K562 (cell line): Measurements from ENCODE around the gene TACR1. TPM values are rescaled to one million over a fixed set of nuclear protein-coding genes. Genes with fewer than 3 reads are reported as not detected.

Experiments used
- ATAC-seq: fragments of 200-7000 bp; cut with Tn5 transposase; 3 replicates; pipeline ENCODE4 v1.9.1; 2020; ENCODE audit warnings: moderate library complexity
- BruUV-seq: library from RNA; stranded (reverse); fragments of 400-500 nt; replicated peaks from 2 replicates; lab custom pipeline; 2021; lab: Mats Ljungman, UMichigan
- CTCF ChIA-PET: fragments of 300-600 bp; formaldehyde crosslinking; extraction: SDS; loops from one replicate; lab custom pipeline; 2021; ENCODE audit warnings: low intra/inter-chr PET ratio; lab: Yijun Ruan, JAX
- POLR2A ChIA-PET: fragments of 300-600, 350-650 bp; sonication (Branson Sonifier 250); formaldehyde crosslinking; extraction: SDS; loops from one replicate; lab custom pipeline; 2021; ENCODE audit warnings: antibody characterized with exemption, inconsistent platforms; lab: Yijun Ruan, JAX
- DNase-seq, 4 experiments: peaks; one replicate each; pipeline versions ENCODE4 v3.0.0 to v3.0.0-alpha.2; 2011 to 2018; ENCODE audit warnings: low spot score in 3 of 4, mixed read lengths in 3 of 4; ENCODE audit errors: extremely low read depth in 1 of 4
- FAIRE-seq: peaks from 2 replicates; lab custom pipeline; 2011; peaks lifted over from hg19 to GRCh38; lab: Jason Lieb, UNC
- H2AFZ ChIP-seq: 2 replicates; pipeline ENCODE4 v1.6.0; 2011; ENCODE audit warnings: low read depth, low read length, control low read depth, inconsistent platforms
- H3K27ac ChIP-seq: fragments of 200-600 bp; 3 replicates; pipeline ENCODE4 v1.8.0; 2011; ENCODE audit warnings: low read depth, mild to moderate bottlenecking, control low read depth, inconsistent platforms, low read length, moderate library complexity, mixed read lengths; ENCODE audit errors: extremely low read depth
- H3K27me3 ChIP-seq, 2 experiments: fragments of 300-600 bp in 1 of 2; 2 replicates in 1 of 2; 3 replicates in 1 of 2; pipeline versions ENCODE4 v1.6.0 to v1.8.0; 2011; ENCODE audit warnings: inconsistent platforms in 2 of 2, low read length in 2 of 2, mild to moderate bottlenecking in 1 of 2, mixed read lengths in 1 of 2, moderate library complexity in 1 of 2; ENCODE audit not compliant: control insufficient read depth in 2 of 2, insufficient read depth in 2 of 2
- H3K36me3 ChIP-seq: fragments of 300-600 bp; 3 replicates; pipeline ENCODE4 v1.8.0; 2011; ENCODE audit warnings: mild to moderate bottlenecking, low read length, inconsistent platforms; ENCODE audit not compliant: control insufficient read depth, insufficient read depth
- H3K4me1 ChIP-seq, 2 experiments: fragments of 200-600 bp in 1 of 2; replicated peaks in 1 of 2; 2 replicates in 1 of 2; 3 replicates in 1 of 2; pipeline versions ENCODE4 v1.5.1 to v1.8.0; 2011; ENCODE audit warnings: inconsistent platforms in 2 of 2, low read length in 2 of 2, mild to moderate bottlenecking in 1 of 2, mixed read lengths in 1 of 2, moderate library complexity in 1 of 2; ENCODE audit not compliant: control insufficient read depth in 2 of 2, insufficient read depth in 2 of 2
- H3K4me2 ChIP-seq: 2 replicates; pipeline ENCODE4 v1.6.1; 2011; ENCODE audit warnings: low read length, control low read depth, inconsistent platforms, mixed read lengths; ENCODE audit not compliant: insufficient read depth
- H3K4me3 ChIP-seq: fragments of 200-600 bp; sonication (generic), shearing (Covaris generic); 2 replicates; pipeline ENCODE4 v1.5.1; 2016; ENCODE audit warnings: control low read depth, inconsistent platforms
- H3K79me2 ChIP-seq: fragments of 200-600 bp; 3 replicates; pipeline ENCODE4 v1.8.0; 2011; ENCODE audit warnings: low read length, inconsistent platforms; ENCODE audit not compliant: control insufficient read depth, insufficient read depth
- H3K9ac ChIP-seq, 2 experiments: 2 replicates each; pipeline versions ENCODE4 v1.6.0 to v1.6.1; 2011; ENCODE audit warnings: low read depth in 2 of 2, low read length in 2 of 2, control low read depth in 1 of 2, inconsistent platforms in 1 of 2, mild to moderate bottlenecking in 1 of 2, mixed read lengths in 1 of 2; ENCODE audit not compliant: insufficient read depth in 1 of 2
- H3K9me1 ChIP-seq: one replicate; pipeline ENCODE4 v1.6.0; 2011; ENCODE audit warnings: inconsistent platforms, mild to moderate bottlenecking, low read length, moderate library complexity; ENCODE audit not compliant: control insufficient read depth, insufficient read depth
- H3K9me3 ChIP-seq: replicated peaks from 2 replicates; pipeline ENCODE4 v1.5.1; 2011; ENCODE audit warnings: low read depth, low read length, inconsistent platforms; ENCODE audit not compliant: control insufficient read depth, insufficient read depth
- H4K20me1 ChIP-seq: replicated peaks from 2 replicates; pipeline ENCODE4 v1.6.1; 2011; ENCODE audit warnings: low read length, inconsistent platforms, mixed read lengths; ENCODE audit not compliant: control insufficient read depth, insufficient read depth
- CBX8 ChIP-seq: fragments of 200-600 bp; sonication (generic); IDR thresholded peaks from 2 replicates; pipeline ENCODE4 v1.6.1; 2012; ENCODE audit warnings: borderline replicate concordance, mixed run types, low read depth, mild to moderate bottlenecking, moderate library complexity, mixed read lengths, low read length, control low read depth, inconsistent platforms; ENCODE audit not compliant: poor library complexity, severe bottlenecking; ENCODE audit errors: extremely low read depth
- CGGBP1 ChIP-seq: fragments of 250-450 bp; sonication (Bioruptor Pico); IDR thresholded peaks from 2 replicates; pipeline ENCODE4 v1.9.0; 2021; ENCODE audit warnings: mild to moderate bottlenecking
- HDAC1 ChIP-seq, 2 experiments: fragments of 450-650 bp; IDR thresholded peaks; 2 replicates each; pipeline ENCODE4 v1.6.1; 2016 to 2017; ENCODE audit warnings: inconsistent platforms in 1 of 2, mild to moderate bottlenecking in 1 of 2, moderate library complexity in 1 of 2
- NFIC ChIP-seq: fragments of 450-650 bp; IDR thresholded peaks from 2 replicates; pipeline ENCODE4 v1.6.1; 2017; ENCODE audit warnings: mild to moderate bottlenecking, inconsistent platforms
- POLR3A ChIP-seq: IDR thresholded peaks from 2 replicates; pipeline ENCODE4 v1.6.1; 2011; ENCODE audit warnings: borderline replicate concordance, mild to moderate bottlenecking, moderate library complexity; ENCODE audit not compliant: insufficient read length, insufficient read depth; ENCODE audit errors: extremely low read depth
- PYGO2 ChIP-seq: fragments of 450-650 bp; IDR thresholded peaks from 2 replicates; pipeline ENCODE4 v1.6.1; 2016; ENCODE audit warnings: mild to moderate bottlenecking, missing genetic modification characterization, moderate library complexity, missing compliant biosample characterization
- TAF1 ChIP-seq: IDR thresholded peaks from 2 replicates; pipeline ENCODE4 v1.6.1; 2011; ENCODE audit warnings: mild to moderate bottlenecking, low read length, moderate library complexity; ENCODE audit not compliant: insufficient read depth, control insufficient read depth, severe bottlenecking; ENCODE audit errors: extremely low read depth
- TRIM28 ChIP-seq: fragments of 450-650 bp; IDR thresholded peaks from 2 replicates; pipeline ENCODE4 v1.6.1; 2017
- ZC3H11A ChIP-seq: IDR thresholded peaks from 2 replicates; pipeline ENCODE4 v1.6.1; 2012; ENCODE audit warnings: low read depth, low read length, improper control_type of control experiment
- WGBS: fragments of 100-300 bp; shearing (Covaris generic); methylation state at CpG from one replicate; pipeline ENCODE4 v1.1.6; 2016; ENCODE audit warnings: low coverage, mixed read lengths; ENCODE audit not compliant: insufficient coverage; ENCODE audit errors: missing lambda C conversion rate; 5-methylcytosine and 5-hydroxymethylcytosine counted together
- in situ Hi-C: fragments of 300-500 bp; cut with MboI; formaldehyde crosslinking; loops from 4 replicates; pipeline ENCODE4 v1.15.0; 2018; ENCODE audit warnings: inconsistent platforms, mixed read lengths
- intact Hi-C: fragments of 100-400 bp; cut with micrococcal nuclease; formaldehyde crosslinking; loops from 2 replicates; pipeline ENCODE4 v1.14.2; 2022
- polyA plus RNA-seq, 8 experiments: library from polyadenylated mRNA; depleted of rRNA in 4 of 8; stranded (reverse) in 5 of 8; unstranded in 3 of 8; fragments of >200 nt; fragmentation: Nextera tagmentation in 2 of 8; fragmentation: Illumina TruSeq in 1 of 8; extraction: Ambion mirVana in 2 of 8; extraction: Trizol in 1 of 8; gene quantifications; 2 replicates each; pipeline versions ENCODE4 v1.2.1 to v1.2.3, GENCODE V29; 2011 to 2014; ENCODE audit warnings: inconsistent platforms in 1 of 8, missing spikeins in 1 of 8
- total RNA-seq, 7 experiments: library from RNA; depleted of rRNA in 6 of 7; stranded (reverse); fragments of >200 nt in 6 of 7; fragmentation: Illumina TruSeq in 2 of 7; extraction: Trizol in 2 of 7; gene quantifications; 2 replicates each; pipeline versions ENCODE4 v1.2.1 to v1.2.3, GENCODE V29; 2011 to 2021; ENCODE audit warnings: low replicate concordance in 1 of 7
- TF ChIP-seq, protein P1 (sequence below), 2 experiments: fragments of 450-650 bp; conservative IDR thresholded peaks; 2 replicates each; pipeline ENCODE4 v1.6.1; 2017; ENCODE audit warnings: mild to moderate bottlenecking in 2 of 2, moderate library complexity in 2 of 2

The TACR1 gene
- total and polyA plus RNA-seq, 9 of the 15 experiments (the other 6 are each of a cell fraction or from before 2014, with no cell fraction given): not detected

- peak; percentile 56 for TF ChIP-seq NFIC
- no peak for TF ChIP-seq HDAC1 (IDR thresholded peaks at IDR 0.05)
These were observed 25.3 kb upstream of the TACR1 start for GRCh38 chr2:75224636-75225094.

DNA sequence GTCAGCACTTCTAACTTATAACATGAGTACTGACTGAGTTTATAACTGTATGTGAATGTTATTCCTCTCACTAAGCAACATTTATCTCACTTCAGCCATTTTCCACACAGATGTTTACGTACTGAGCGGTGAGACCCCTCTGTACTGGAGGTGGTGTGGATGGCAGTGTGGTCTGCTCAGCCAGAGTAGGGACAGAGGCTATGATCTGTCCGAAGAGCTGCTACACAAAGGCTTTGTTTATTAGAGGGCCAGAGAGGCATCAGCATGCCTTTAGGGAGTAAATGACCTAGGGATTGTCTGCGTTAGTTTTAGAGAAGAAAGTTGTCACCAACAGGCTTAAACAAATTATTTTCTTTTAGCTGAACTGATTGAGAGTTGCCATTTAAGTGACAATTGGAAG lies 23.2 kb upstream of the TACR1 start:
- no peak overlapping the region for H3K4me2 ChIP-seq
- intact Hi-C loops (no loop called here), in situ Hi-C loops (no loop called here)
- DNase-seq (no peak), FAIRE-seq (no peak), ATAC-seq (no peak)
- 2% methylated on average over 4 of the region's 4 CpGs for WGBS
- POLR2A ChIA-PET: no interaction called here
- H3K27me3 ChIP-seq: no peaks in the 10 kb centered on the region; a peak in 1 of 5 replicates
- no peak overlapping the region for H3K9ac ChIP-seq
- no peak overlapping the region for H2AFZ ChIP-seq
- no peak overlapping the region for H3K27ac ChIP-seq
- no peaks in the 10 kb centered on the region for H3K4me1 ChIP-seq
- H4K20me1 ChIP-seq: no peaks in the 10 kb centered on the region
- no peak overlapping the region for H3K4me3 ChIP-seq
- CTCF ChIA-PET: no interaction called here
- BruUV-seq: no TSS peak
- H3K36me3 ChIP-seq: no peaks in the 10 kb centered on the region
- no peaks in the 10 kb centered on the region for H3K9me3 ChIP-seq
- no peaks in the 10 kb centered on the region for H3K9me1 ChIP-seq
- no peaks in the 10 kb centered on the region for H3K79me2 ChIP-seq
- no peak for TF ChIP-seq TAF1
- TF ChIP-seq PYGO2 (tag): no peak
- TF ChIP-seq, protein P1, sequence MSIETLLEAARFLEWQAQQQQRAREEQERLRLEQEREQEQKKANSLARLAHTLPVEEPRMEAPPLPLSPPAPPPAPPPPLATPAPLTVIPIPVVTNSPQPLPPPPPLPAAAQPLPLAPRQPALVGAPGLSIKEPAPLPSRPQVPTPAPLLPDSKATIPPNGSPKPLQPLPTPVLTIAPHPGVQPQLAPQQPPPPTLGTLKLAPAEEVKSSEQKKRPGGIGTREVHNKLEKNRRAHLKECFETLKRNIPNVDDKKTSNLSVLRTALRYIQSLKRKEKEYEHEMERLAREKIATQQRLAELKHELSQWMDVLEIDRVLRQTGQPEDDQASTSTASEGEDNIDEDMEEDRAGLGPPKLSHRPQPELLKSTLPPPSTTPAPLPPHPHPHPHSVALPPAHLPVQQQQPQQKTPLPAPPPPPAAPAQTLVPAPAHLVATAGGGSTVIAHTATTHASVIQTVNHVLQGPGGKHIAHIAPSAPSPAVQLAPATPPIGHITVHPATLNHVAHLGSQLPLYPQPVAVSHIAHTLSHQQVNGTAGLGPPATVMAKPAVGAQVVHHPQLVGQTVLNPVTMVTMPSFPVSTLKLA (conservative IDR thresholded peaks at IDR 0.05): no peak
- TF ChIP-seq ZC3H11A: no peak
- TF ChIP-seq CBX8: no peak
- TF ChIP-seq TRIM28: no peak
- no peak for TF ChIP-seq POLR3A
- no peak for TF ChIP-seq CGGBP1

More at GRCh38 chr2:75224636-75225094, 25.3 kb upstream of the TACR1 start:
- no peaks in the 10 kb centered on the region for H3K79me2 ChIP-seq
- no peak for DNase-seq
- no peaks in the 10 kb centered on the region for H3K4me1 ChIP-seq
- H3K4me3 ChIP-seq: no peak overlapping the region
- CTCF ChIA-PET: no interaction called here
- no peak for FAIRE-seq
- 0% methylated on average over 4 of the region's 4 CpGs for WGBS
- POLR2A ChIA-PET: no interaction called here
- no peak overlapping the region for H2AFZ ChIP-seq
- in situ Hi-C loops (no loop called here), intact Hi-C loops (no loop called here)
- H3K9me1 ChIP-seq: no peaks in the 10 kb centered on the region
- no peaks in the 10 kb centered on the region for H4K20me1 ChIP-seq
- H3K9ac ChIP-seq: no peak overlapping the region
- ATAC-seq: no peak
- H3K4me2 ChIP-seq: no peak overlapping the region
- no peak overlapping the region for H3K27ac ChIP-seq
- no TSS peak for BruUV-seq
- H3K9me3 ChIP-seq: no peaks in the 10 kb centered on the region
- no peaks in the 10 kb centered on the region; a peak in 1 of 5 replicates for H3K27me3 ChIP-seq
- H3K36me3 ChIP-seq: no peaks in the 10 kb centered on the region
